Endothelial cell of umbilical vein (primary cell): ENCODE results near the gene USB1. TPM values are rescaled to one million over a fixed set of nuclear protein-coding genes. Genes with fewer than 3 reads are reported as not detected.

Source experiments
- BruUV-seq: library from RNA; stranded (reverse); fragments of 400-500 nt; replicated peaks from 2 replicates; lab custom pipeline; 2021; lab: Mats Ljungman, UMichigan
- CTCF ChIA-PET: fragments of 300-600, 350-600 bp; sonication (Branson Sonifier 250); formaldehyde crosslinking; loops from one replicate; lab custom pipeline; 2021; ENCODE audit warnings: antibody characterized with exemption, inconsistent platforms; lab: Charles Lee
- POLR2A ChIA-PET: fragments of 300-600, 350-600 bp; sonication (Branson Sonifier 250); formaldehyde crosslinking; loops from one replicate; lab custom pipeline; 2021; ENCODE audit warnings: antibody characterized with exemption, inconsistent platforms; lab: Charles Lee
- DNase-seq: peaks from one replicate; pipeline ENCODE4 v3.0.0-alpha.2; 2011; ENCODE audit warnings: low read depth, low spot score
- FAIRE-seq: peaks from 2 replicates; lab custom pipeline; 2011; peaks lifted over from hg19 to GRCh38; lab: Jason Lieb, UNC
- H2AFZ ChIP-seq: 2 replicates; pipeline ENCODE4 v1.6.0; 2012; ENCODE audit warnings: low read depth, low read length, control low read depth, inconsistent platforms
- H3K27ac ChIP-seq: 2 replicates; pipeline ENCODE4 v1.5.1; 2011; ENCODE audit warnings: low read depth, mild to moderate bottlenecking, control low read depth, low read length, moderate library complexity; ENCODE audit not compliant: insufficient read depth
- H3K27me3 ChIP-seq, 2 experiments: 2 replicates each; pipeline versions ENCODE4 v1.6.0 to v1.6.1; 2011; ENCODE audit warnings: low read length in 2 of 2, mixed read lengths in 1 of 2; ENCODE audit not compliant: control insufficient read depth in 2 of 2, insufficient read depth in 2 of 2
- H3K36me3 ChIP-seq, 2 experiments: 2 replicates in 1 of 2; 3 replicates in 1 of 2; pipeline ENCODE4 v1.5.1; 2011; ENCODE audit warnings: low read length in 2 of 2, mild to moderate bottlenecking in 1 of 2, moderate library complexity in 1 of 2; ENCODE audit not compliant: control insufficient read depth in 2 of 2, insufficient read depth in 2 of 2; ENCODE audit errors: extremely low read depth in 1 of 2
- H3K4me1 ChIP-seq: 3 replicates; pipeline ENCODE4 v1.5.1; 2011; ENCODE audit warnings: mild to moderate bottlenecking, low read length; ENCODE audit not compliant: control insufficient read depth, insufficient read depth; ENCODE audit errors: extremely low read depth
- H3K4me2 ChIP-seq: 2 replicates; pipeline ENCODE4 v1.6.1; 2011; ENCODE audit warnings: low read length, control low read depth, mixed read lengths; ENCODE audit not compliant: insufficient read depth
- H3K4me3 ChIP-seq, 3 experiments: fragments of 200-600 bp in 1 of 3; sonication (generic), shearing (Covaris generic) in 1 of 3; replicated peaks in 1 of 3; 2 replicates each; pipeline ENCODE4 v1.5.1; 2011 to 2016; ENCODE audit warnings: control low read depth in 3 of 3, low read length in 3 of 3, mild to moderate bottlenecking in 2 of 3, inconsistent platforms in 1 of 3, low read depth in 1 of 3, moderate library complexity in 1 of 3; ENCODE audit not compliant: insufficient read depth in 1 of 3
- H3K79me2 ChIP-seq: 2 replicates; pipeline ENCODE4 v1.6.0; 2012; ENCODE audit warnings: low read length, inconsistent platforms; ENCODE audit not compliant: control insufficient read depth, insufficient read depth
- H3K9ac ChIP-seq: replicated peaks from 2 replicates; pipeline ENCODE3; 2011; ENCODE audit warnings: low read length, control low read depth; ENCODE audit not compliant: insufficient read depth; ENCODE audit errors: extremely low read depth
- H3K9me1 ChIP-seq: replicated peaks from 3 replicates; pipeline ENCODE4 v1.6.0; 2011; ENCODE audit warnings: mild to moderate bottlenecking, low read length; ENCODE audit not compliant: control insufficient read depth, insufficient read depth; ENCODE audit errors: extremely low read depth
- H3K9me3 ChIP-seq: replicated peaks from 2 replicates; pipeline ENCODE4 v1.5.1; 2012; ENCODE audit warnings: low read length, inconsistent platforms; ENCODE audit not compliant: control insufficient read depth, insufficient read depth
- H4K20me1 ChIP-seq: replicated peaks from 2 replicates; pipeline ENCODE3; 2011; ENCODE audit warnings: mild to moderate bottlenecking, low read length; ENCODE audit not compliant: control insufficient read depth, insufficient read depth; ENCODE audit errors: extremely low read depth
- EZH2 ChIP-seq: IDR thresholded peaks from 2 replicates; pipeline ENCODE4 v1.6.1; 2012; ENCODE audit warnings: borderline replicate concordance, low read depth, mild to moderate bottlenecking, moderate library complexity, low read length, inconsistent platforms; ENCODE audit not compliant: severe bottlenecking
- FOS ChIP-seq: IDR thresholded peaks from 2 replicates; pipeline ENCODE4 v1.6.1; 2011; ENCODE audit warnings: mild to moderate bottlenecking, low read length, moderate library complexity, borderline replicate concordance; ENCODE audit not compliant: insufficient read depth
- GATA2 ChIP-seq: IDR thresholded peaks from 2 replicates; pipeline ENCODE4 v1.7.0; 2011; ENCODE audit warnings: low read depth, mild to moderate bottlenecking, moderate library complexity, mixed read lengths, low read length; ENCODE audit not compliant: insufficient read length, insufficient read depth
- JUN ChIP-seq: IDR thresholded peaks from 2 replicates; pipeline ENCODE4 v1.6.1; 2011; ENCODE audit warnings: borderline replicate concordance, low read depth; ENCODE audit not compliant: insufficient read length, insufficient read depth
- MYC ChIP-seq: IDR thresholded peaks from one replicate; pipeline ENCODE4 v1.6.1; 2011; ENCODE audit warnings: mild to moderate bottlenecking, low read depth, low read length
- POLR2A ChIP-seq: IDR thresholded peaks from 2 replicates; pipeline ENCODE4 v1.6.1; 2012; ENCODE audit warnings: low read depth, mild to moderate bottlenecking, control low read depth, low read length
- POLR2AphosphoS5 ChIP-seq: IDR thresholded peaks from 2 replicates; pipeline ENCODE4 v1.6.1; 2012; ENCODE audit warnings: low read depth, mild to moderate bottlenecking, control low read depth, low read length, moderate library complexity; ENCODE audit not compliant: insufficient read depth
- dilution Hi-C: fragments of 300-500 bp; cut with MboI; formaldehyde crosslinking; loops from one replicate; pipeline ENCODE4 v1.15.0; 2019; ENCODE audit warnings: low sequenced_read_pairs; ENCODE audit not compliant: extremely low pct_ligation_motif_present
- intact Hi-C: fragments of 100-400 bp; cut with micrococcal nuclease; formaldehyde crosslinking; loops from one replicate; pipeline ENCODE4 v1.10.0; 2022
- polyA plus RNA-seq, 4 experiments: library from polyadenylated mRNA; depleted of rRNA in 3 of 4; stranded (reverse) in 3 of 4; unstranded in 1 of 4; fragments of >200 nt; gene quantifications; 2 replicates each; pipeline versions ENCODE4 v1.2.1 to v1.2.3, GENCODE V29; 2011 to 2012; ENCODE audit warnings: missing spikeins in 1 of 4
- total RNA-seq: library from RNA; stranded (reverse); gene quantifications from 2 replicates; pipeline ENCODE4 v1.2.3, GENCODE V29; 2021
- TF ChIP-seq, protein P1 (sequence below): IDR thresholded peaks from 2 replicates; pipeline ENCODE4 v1.6.1; 2011; ENCODE audit not compliant: insufficient read depth, insufficient read length
- TF ChIP-seq, protein P2 (sequence below), 2 donors: IDR thresholded peaks; 1 replicate in 1 of 2; 2 replicates in 1 of 2; pipeline ENCODE4 v1.5.1; 2011; ENCODE audit warnings: low read length in 2 of 2, mild to moderate bottlenecking in 2 of 2, moderate library complexity in 2 of 2, control low read depth in 1 of 2, inconsistent platforms in 1 of 2, low read depth in 1 of 2; ENCODE audit not compliant: insufficient read depth in 1 of 2; ENCODE audit errors: extremely low read depth in 1 of 2

USB1 gene
- total and polyA plus RNA-seq, 2 donors (not counting 3 experiments of a cell fraction or from before 2014, with no cell fraction given) = 64.6 to 83.8 TPM

DNA sequence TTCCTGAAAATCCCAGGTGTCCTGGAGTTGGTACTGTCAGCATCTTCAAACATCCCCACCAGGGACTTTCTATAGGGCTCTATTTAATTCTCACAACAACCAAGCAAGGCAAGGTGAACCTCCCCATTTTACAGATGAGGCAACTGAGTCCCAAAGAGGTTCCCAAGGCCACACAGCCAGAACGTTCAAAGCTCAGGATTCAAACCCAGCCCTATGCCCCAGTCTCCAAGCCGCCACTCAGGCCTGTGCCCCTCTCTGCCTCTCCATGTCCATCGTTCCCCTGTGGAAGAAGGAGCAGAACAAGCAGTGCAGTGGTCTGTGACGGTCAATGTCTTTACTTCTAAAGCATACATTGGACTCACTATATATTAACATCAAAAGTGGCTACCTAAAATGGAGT lies 6.8 kb upstream of the USB1 start:
- CTCF ChIA-PET = no interaction called here
- TF ChIP-seq, protein P1, sequence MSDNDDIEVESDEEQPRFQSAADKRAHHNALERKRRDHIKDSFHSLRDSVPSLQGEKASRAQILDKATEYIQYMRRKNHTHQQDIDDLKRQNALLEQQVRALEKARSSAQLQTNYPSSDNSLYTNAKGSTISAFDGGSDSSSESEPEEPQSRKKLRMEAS = no peak
- TF ChIP-seq FOS (no peak), EZH2 (no peak), POLR2AphosphoS5 (no peak), JUN (no peak), POLR2A (no peak), GATA2 (no peak), MYC (no peak)
- TF ChIP-seq, protein P2, sequence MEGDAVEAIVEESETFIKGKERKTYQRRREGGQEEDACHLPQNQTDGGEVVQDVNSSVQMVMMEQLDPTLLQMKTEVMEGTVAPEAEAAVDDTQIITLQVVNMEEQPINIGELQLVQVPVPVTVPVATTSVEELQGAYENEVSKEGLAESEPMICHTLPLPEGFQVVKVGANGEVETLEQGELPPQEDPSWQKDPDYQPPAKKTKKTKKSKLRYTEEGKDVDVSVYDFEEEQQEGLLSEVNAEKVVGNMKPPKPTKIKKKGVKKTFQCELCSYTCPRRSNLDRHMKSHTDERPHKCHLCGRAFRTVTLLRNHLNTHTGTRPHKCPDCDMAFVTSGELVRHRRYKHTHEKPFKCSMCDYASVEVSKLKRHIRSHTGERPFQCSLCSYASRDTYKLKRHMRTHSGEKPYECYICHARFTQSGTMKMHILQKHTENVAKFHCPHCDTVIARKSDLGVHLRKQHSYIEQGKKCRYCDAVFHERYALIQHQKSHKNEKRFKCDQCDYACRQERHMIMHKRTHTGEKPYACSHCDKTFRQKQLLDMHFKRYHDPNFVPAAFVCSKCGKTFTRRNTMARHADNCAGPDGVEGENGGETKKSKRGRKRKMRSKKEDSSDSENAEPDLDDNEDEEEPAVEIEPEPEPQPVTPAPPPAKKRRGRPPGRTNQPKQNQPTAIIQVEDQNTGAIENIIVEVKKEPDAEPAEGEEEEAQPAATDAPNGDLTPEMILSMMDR (IDR thresholded peaks at IDR 0.05; ENCODE audit: extremely low read depth in 1 of 2, insufficient read depth in 1 of 2, low read depth in 1 of 2, low read length in 2 of 2) = no peak

More for the DNA sequence above, 6.8 kb upstream of the USB1 start:
- Histone ChIP-seq H3K27ac (no peak overlapping the region), H3K9ac (no peak overlapping the region), H2AFZ (no peak overlapping the region), H3K27me3 (no peaks in the 10 kb centered on the region), H3K79me2 (no peaks in the 10 kb centered on the region), H4K20me1 (no peaks in the 10 kb centered on the region), H3K4me2 (no peak overlapping the region), H3K4me1 (peaks cover 13% of the 10 kb centered on the region), H3K9me1 (no peaks in the 10 kb centered on the region), H3K4me3 (no peak overlapping the region), H3K9me3 (no peaks in the 10 kb centered on the region), H3K36me3 (peaks cover 0 to 16% of the 10 kb centered on the region in 2 experiments)
- POLR2A ChIA-PET = no interaction called here
- BruUV-seq = no TSS peak
- FAIRE-seq (no peak), DNase-seq (no peak)
- dilution Hi-C loops = no loop called here
- intact Hi-C loops = no loop called here
